Measurements from ENCODE around the gene OLFM1.

OLFM1 gene

GRCh38 chr9:135156525-135157510 lies 69.3 kb downstream of the OLFM1 start:
- Histone ChIP-seq H3K9ac (no peak overlapping the region), H4K20me1 (ENCODE audit: insufficient read depth) (no peaks in the 10 kb centered on the region), H3K4me3 (IDR thresholded peaks at IDR 0.05; ENCODE audit: insufficient read depth, low read depth, low read length) (no peak overlapping the region), H3K36me3 (ENCODE audit: insufficient read depth) (no peaks in the 10 kb centered on the region), H3K27me3 (ENCODE audit: insufficient read depth, low read depth) (peaks cover 15% of the 10 kb centered on the region; the same call in 1 of the 2 replicates), H3K4me1 (ENCODE audit: low read depth, poor library complexity, severe bottlenecking) (no peaks in the 10 kb centered on the region), H3K79me2 (ENCODE audit: insufficient read depth, low read depth) (no peaks in the 10 kb centered on the region), H3K27ac (no peak overlapping the region), H3K4me2 (no peak overlapping the region), H2AFZ (ENCODE audit: low read depth) (no peak overlapping the region)
- TF ChIP-seq, protein P1, sequence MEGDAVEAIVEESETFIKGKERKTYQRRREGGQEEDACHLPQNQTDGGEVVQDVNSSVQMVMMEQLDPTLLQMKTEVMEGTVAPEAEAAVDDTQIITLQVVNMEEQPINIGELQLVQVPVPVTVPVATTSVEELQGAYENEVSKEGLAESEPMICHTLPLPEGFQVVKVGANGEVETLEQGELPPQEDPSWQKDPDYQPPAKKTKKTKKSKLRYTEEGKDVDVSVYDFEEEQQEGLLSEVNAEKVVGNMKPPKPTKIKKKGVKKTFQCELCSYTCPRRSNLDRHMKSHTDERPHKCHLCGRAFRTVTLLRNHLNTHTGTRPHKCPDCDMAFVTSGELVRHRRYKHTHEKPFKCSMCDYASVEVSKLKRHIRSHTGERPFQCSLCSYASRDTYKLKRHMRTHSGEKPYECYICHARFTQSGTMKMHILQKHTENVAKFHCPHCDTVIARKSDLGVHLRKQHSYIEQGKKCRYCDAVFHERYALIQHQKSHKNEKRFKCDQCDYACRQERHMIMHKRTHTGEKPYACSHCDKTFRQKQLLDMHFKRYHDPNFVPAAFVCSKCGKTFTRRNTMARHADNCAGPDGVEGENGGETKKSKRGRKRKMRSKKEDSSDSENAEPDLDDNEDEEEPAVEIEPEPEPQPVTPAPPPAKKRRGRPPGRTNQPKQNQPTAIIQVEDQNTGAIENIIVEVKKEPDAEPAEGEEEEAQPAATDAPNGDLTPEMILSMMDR (conservative IDR thresholded peaks at IDR 0.05; ENCODE audit: low read depth, low read length) = no peak

GRCh38 chr9:135157856-135158563 lies 70.5 kb downstream of the OLFM1 start:
- Histone ChIP-seq H3K4me3 (IDR thresholded peaks at IDR 0.05; ENCODE audit: insufficient read depth, low read depth, low read length) (no peak overlapping the region), H3K36me3 (ENCODE audit: insufficient read depth) (no peaks in the 10 kb centered on the region), H3K79me2 (ENCODE audit: insufficient read depth, low read depth) (no peaks in the 10 kb centered on the region)

GRCh38 chr9:135158564-135158937 lies 71.1 kb downstream of the OLFM1 start:
- H3K4me1 ChIP-seq (ENCODE audit: low read depth, poor library complexity, severe bottlenecking) = no peaks in the 10 kb centered on the region
- H3K79me2 ChIP-seq (ENCODE audit: insufficient read depth, low read depth) = no peaks in the 10 kb centered on the region
- peaks cover 28% of the 10 kb centered on the region; the same call in 1 of the 2 replicates for H3K27me3 ChIP-seq (ENCODE audit: insufficient read depth, low read depth)
- H4K20me1 ChIP-seq (ENCODE audit: insufficient read depth) = no peaks in the 10 kb centered on the region
- H2AFZ ChIP-seq (ENCODE audit: low read depth) = no peak overlapping the region
- H3K4me3 ChIP-seq (IDR thresholded peaks at IDR 0.05; ENCODE audit: insufficient read depth, low read depth, low read length) = no peak overlapping the region
- H3K4me2 ChIP-seq = no peak overlapping the region
- no peaks in the 10 kb centered on the region for H3K36me3 ChIP-seq (ENCODE audit: insufficient read depth)
- TF ChIP-seq, protein P1 (conservative IDR thresholded peaks at IDR 0.05; ENCODE audit: low read depth, low read length) = no peak
- H3K9ac ChIP-seq = no peak overlapping the region
- H3K27ac ChIP-seq = no peak overlapping the region

More at GRCh38 chr9:135157856-135158563, 70.5 kb downstream of the OLFM1 start:
- Histone ChIP-seq H3K27ac (no peak overlapping the region), H2AFZ (ENCODE audit: low read depth) (no peak overlapping the region), H3K9ac (no peak overlapping the region), H3K27me3 (ENCODE audit: insufficient read depth, low read depth) (peaks cover 22% of the 10 kb centered on the region; the same call in 1 of the 2 replicates), H4K20me1 (ENCODE audit: insufficient read depth) (no peaks in the 10 kb centered on the region), H3K4me2 (no peak overlapping the region), H3K4me1 (ENCODE audit: low read depth, poor library complexity, severe bottlenecking) (no peaks in the 10 kb centered on the region)
- TF ChIP-seq, protein P1 (conservative IDR thresholded peaks at IDR 0.05; ENCODE audit: low read depth, low read length) = no peak

DNA sequence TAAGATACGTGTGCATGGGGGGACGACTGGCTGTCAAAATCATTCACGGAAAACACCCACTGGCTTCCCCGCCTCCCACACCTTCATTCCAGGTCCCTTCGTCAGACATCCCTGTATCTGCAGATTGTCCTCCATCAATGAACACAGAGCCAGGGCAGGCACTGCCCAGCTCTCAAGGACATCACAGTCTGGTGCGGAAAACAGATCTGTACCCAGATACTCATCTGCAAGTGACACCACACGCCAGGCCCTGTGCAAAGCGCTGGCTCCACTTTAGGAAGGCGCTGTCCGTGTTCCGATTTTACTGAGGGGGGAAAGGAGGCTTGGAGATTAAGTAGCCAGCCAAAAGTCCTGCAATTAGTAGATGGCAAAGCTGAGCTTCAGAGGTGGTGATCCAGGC lies 72.3 kb downstream of the OLFM1 start:
- H3K9ac ChIP-seq = no peak overlapping the region
- no peaks in the 10 kb centered on the region for H3K36me3 ChIP-seq (ENCODE audit: insufficient read depth)
- H3K27me3 ChIP-seq (ENCODE audit: insufficient read depth, low read depth) = peaks cover 33% of the 10 kb centered on the region; the same call in 1 of the 2 replicates
- no peak overlapping the region for H3K27ac ChIP-seq
- no peaks in the 10 kb centered on the region for H4K20me1 ChIP-seq (ENCODE audit: insufficient read depth)
- no peak overlapping the region for H3K4me2 ChIP-seq
- H3K4me1 ChIP-seq (ENCODE audit: low read depth, poor library complexity, severe bottlenecking) = no peaks in the 10 kb centered on the region
- H2AFZ ChIP-seq (ENCODE audit: low read depth) = no peak overlapping the region
- H3K4me3 ChIP-seq (IDR thresholded peaks at IDR 0.05; ENCODE audit: insufficient read depth, low read depth, low read length) = no peak overlapping the region
- H3K79me2 ChIP-seq (ENCODE audit: insufficient read depth, low read depth) = no peaks in the 10 kb centered on the region
- TF ChIP-seq, protein P1 (conservative IDR thresholded peaks at IDR 0.05; ENCODE audit: low read depth, low read length) = no peak

Data from KMS-11 (cell line).